HL-60 (cell line): ENCODE measurements around the gene SYCN.

Experiments
- CTCF ChIP-seq: IDR thresholded peaks from one replicate; pipeline ENCODE4 v1.5.1; 2011; ENCODE audit warnings: low read length, control low read depth, inconsistent platforms; ENCODE audit not compliant: insufficient read depth
- GABPA ChIP-seq: IDR thresholded peaks from 2 replicates; pipeline ENCODE4 v1.6.1; 2012; ENCODE audit warnings: low read depth
- POLR2AphosphoS5 ChIP-seq: IDR thresholded peaks from 2 replicates; pipeline ENCODE4 v1.6.1; 2012; ENCODE audit warnings: low read depth
- REST ChIP-seq: IDR thresholded peaks from 2 replicates; pipeline ENCODE4 v1.6.1; 2012; ENCODE audit warnings: low read depth; ENCODE audit not compliant: insufficient replicate concordance
- SPI1 ChIP-seq: IDR thresholded peaks from 2 replicates; pipeline ENCODE4 v1.6.1; 2012; ENCODE audit warnings: low read depth, mild to moderate bottlenecking, borderline replicate concordance

GRCh38 chr19:39224910-39225309 lies 20.8 kb upstream of the SYCN start:
- TF ChIP-seq CTCF: no peak
- no peak for TF ChIP-seq REST
- no peak for TF ChIP-seq POLR2AphosphoS5
- no peak for TF ChIP-seq SPI1
- TF ChIP-seq GABPA: no peak
